NCI-H2196 treated with DMSO at 0.1 percent for 48 hours (cell line): ENCODE results near the gene ARHGEF18.
"Not testable (repeated sequence)": the region's sequence is repeated elsewhere in the genome, so short reads cannot be mapped to it uniquely, and the experiment has no call there.

Experiments used
- DNase-seq: peaks from one replicate; lab custom pipeline; 2025; ENCODE audit not compliant: unreplicated experiment; lab: John Stamatoyannopoulos, UW

The ARHGEF18 gene

DNA sequence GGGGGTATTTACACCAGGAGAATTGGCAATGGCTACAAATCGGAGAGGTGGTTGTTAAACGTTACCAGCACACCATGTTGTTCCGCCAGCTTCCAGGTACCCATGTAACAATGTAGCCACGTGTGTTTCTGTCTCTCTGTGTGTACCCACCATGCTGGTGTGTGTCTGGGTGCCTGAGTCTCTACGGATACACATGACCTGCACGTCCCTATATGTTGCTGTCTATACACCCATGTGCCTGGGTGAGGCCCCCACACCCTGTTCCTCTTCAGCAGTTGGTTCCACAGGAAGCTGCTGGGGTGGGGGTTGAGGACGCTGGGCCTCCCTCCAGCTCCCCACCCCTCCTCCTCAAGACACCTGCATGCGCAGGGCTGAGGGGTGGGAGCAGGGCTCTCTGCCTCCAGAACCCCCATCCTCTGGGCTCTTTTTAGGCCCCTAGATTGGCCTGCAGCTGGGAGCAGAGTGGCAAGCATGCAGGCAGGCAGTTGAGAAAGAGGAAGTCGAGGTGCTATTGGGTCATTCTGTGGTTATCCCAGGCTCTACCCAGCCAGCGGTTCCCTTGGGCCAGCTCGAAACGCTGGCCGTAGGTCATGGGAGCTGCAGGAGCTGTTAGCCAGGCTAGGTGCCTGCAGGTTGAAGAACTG is at the start of gene ARHGEF18:
ARHGEF18 (plus strand) TSS at position 351 of the 644 bp plus-strand sequence. CDS start 13,954 bp downstream, outside the sequence.
- DNase-seq = no peak

DNA sequence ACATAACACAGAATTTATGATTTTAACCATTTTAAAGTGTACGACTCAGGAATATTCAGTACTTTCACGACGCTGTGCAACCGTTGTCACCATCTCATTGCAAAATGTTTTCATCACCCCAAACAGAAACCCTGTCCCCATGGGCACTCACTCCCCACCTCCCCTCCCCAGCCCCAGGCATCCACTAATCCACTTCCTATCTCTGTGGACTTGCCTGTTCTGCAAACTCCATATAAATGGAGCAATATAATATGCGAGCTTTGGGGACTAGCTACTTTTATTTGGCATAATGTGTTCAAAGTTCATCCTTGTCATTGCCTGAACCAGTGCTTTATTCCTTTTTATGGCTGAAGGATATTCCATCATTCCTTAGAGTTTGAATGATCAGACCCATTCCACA is 47.2 kb upstream of the ARHGEF18 start:
- no peak for DNase-seq

DNA sequence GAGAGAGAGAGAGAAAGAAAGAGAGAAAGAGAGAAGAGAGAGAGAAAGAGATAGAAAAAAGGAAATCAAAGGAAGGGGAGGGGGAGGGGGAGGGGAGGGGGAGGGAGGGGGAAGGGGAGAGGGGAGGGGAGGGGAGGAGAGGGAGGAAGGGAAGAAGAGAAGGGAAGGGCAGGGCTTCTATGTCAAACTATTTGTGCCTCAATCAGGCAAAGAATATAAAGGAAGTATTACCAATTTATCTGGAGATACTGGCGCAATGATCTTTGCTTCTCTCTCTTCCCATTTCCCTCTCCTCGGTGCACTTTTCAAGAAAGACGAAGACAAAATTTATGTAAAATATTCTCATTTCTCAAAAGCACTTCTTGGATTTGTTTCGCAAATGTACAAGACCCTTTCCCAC is 45.3 kb upstream of the ARHGEF18 start:
- DNase-seq = no peak

DNA sequence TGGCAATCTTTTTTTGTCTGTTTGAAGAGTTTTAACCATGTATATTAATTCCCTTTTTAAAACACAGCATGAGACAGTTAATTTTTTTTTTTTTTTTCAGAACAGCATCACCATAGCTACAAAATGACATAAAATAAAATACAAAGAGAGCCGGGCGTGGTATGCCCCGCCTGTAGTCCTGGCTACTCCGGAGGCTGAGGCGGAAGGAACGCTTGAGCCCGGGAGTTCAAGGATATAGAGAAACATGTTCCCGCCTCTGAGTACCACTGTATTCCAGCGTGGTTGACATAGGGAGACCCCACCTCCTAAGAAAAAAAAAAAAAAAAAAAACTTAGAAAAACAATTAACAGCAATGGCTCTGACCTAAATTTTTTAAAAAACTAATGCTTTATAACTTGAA is 44.5 kb upstream of the ARHGEF18 start:
- no peak for DNase-seq

DNA sequence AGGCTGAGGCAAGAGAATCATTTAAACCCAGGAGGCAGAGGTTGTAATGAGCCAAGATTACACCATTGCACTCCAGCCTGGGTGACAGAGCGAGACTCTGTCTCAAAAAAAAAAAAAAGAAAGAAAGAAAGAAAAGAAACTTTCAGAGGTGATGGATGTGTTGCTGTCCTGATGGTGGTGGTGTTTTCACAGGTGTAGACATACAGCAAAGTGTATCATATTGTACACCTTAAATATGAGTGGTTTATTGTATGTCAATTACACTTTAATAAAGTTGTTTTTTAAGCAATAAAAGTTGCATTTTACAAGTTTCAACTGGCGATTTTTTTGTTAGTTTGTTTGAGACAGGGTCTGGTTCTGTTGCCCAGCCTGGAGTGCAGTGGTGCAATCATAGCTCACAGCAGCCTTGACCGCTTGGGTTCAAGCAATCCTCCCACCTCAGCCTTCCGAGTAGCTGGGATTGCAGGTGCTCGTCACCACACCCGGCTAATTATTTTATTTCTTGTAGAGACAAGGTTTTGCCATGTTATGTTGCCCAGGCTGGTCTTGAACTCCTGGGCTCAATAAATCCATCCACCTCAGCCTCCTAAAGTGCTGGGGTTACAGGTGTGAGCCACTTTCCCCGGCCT is 41.0 kb upstream of the ARHGEF18 start:
- no peak for DNase-seq

DNA sequence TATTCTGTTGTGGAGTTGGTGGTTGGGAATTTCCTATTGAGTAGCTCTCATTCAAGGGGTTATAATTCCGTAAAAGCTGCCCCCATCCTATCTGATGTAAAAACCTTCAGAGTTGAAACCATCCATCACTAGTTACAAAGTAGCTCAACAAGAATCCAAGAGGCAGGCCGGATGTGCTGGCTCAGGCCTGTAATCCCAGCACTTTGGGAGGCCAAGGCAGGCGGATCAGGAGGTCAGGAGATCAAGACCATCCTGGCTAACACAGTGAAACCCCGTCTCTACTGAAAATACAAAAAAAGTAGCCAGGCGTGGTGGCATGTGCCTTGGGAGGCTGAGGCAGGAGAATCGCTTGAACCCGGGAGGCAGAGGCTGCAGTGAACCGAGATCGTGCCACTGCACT is 40.4 kb upstream of the ARHGEF18 start:
- not testable (repeated sequence) for DNase-seq

DNA sequence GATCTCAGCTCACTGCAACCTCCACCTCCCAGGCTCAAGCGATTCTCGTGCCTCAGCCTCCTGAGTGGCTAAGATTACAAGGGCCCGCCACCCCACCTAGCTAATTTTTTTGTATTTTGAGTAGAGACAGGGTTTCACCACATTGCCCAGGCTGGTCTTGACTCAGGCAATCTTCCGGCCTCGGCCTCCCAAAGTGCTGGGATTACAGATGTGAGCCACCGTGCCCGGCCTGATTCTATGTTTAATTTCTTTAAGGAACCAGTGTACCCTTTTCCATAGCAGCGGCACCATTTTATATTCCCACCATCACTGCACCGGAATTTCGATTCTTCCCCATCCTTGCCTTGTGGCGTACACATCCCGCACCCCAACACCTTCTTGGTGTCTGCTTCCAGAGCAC is 36.8 kb upstream of the ARHGEF18 start:
- DNase-seq = no peak

DNA sequence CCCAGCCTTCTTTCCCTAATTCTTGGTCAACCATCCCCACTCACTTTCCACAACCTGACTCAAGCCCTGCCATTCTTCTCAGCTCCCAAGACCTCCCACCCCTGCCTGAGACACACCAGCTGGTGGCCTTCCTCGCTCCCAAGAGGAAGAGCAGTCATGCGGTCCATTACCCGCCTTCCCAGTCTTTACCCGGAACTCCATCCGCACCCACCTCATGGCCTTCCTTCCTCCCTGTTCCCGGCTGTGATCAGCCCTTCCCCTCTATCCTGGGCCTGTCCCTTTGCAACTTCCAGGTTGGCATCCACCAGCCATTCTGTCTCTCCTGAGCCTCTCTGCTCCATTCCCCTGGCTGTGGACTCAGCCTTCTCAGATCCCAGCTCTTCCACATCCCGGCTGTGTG is 35.9 kb upstream of the ARHGEF18 start:
- DNase-seq = no peak

DNA sequence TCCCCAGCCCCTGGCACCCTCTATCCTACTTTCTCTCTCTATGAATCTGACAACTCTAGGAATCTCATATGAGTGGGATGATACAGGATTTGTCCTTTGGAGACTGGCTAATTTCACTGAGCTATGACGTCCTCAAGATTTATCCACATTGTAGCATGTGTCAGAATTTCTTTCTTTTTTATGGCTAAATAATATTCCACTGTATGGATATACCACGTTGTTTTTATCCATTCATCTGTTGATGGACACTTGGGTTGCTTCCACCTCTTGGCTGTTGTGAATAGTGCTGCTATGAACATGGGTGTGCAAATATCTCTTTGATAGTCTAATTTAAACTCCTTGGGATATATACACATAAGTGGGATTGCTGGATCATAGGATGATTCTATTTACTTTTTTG is 30.6 kb upstream of the ARHGEF18 start:
- no peak for DNase-seq

DNA sequence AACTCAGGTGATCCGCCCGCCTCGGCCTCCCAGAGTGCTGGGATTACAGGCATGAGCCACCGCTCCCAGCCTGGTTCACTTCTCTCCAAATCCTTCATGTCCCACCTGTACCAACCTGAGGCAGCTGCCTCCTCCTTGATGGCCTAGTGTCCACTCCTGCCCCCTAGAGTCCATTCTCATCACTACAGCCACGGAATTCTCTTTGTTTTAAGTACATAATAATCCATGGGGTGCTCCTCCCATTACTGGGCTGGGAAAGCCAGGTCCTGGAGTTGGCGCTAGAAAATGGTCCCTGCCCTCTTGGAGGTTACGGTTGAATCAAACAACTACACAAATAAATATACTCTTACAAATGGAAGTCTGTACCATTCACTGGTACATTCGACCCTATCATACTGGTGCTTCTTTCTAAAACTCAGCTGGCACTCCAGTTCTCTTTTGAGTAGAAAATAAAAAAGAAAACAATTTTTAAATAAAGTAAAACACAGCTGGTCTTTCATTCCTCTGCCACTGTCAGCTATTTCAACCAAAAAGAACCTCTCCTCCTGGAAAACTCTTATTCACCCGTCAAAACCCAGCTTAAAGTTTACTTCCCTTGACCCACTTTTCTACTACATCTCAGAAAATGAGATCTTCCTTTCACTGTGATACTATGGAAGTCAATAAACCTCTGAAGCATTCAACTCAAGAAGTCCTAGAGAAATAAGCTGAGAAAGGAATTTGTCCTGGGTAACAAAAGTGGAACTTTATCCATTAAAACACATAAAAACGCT is 22.4 kb upstream of the ARHGEF18 start:
- DNase-seq = no peak

DNA sequence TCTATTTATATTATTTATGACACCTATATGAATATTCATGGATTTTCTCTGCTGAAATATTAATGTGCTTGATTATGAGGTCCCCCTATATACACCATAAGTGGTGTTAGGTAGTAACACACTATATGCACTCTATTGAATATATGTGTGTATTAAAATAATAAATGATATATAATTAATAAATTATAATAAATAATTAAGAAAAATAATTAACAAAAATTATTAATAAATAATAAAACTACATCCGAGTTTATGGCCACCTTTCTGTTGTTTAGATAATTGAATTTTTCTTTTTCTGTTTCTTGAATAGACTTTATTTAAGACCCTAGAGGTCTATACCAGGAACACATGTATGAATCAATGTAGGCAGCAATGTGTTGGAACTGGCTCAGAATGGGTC is 20.9 kb upstream of the ARHGEF18 start:
- DNase-seq = no peak

DNA sequence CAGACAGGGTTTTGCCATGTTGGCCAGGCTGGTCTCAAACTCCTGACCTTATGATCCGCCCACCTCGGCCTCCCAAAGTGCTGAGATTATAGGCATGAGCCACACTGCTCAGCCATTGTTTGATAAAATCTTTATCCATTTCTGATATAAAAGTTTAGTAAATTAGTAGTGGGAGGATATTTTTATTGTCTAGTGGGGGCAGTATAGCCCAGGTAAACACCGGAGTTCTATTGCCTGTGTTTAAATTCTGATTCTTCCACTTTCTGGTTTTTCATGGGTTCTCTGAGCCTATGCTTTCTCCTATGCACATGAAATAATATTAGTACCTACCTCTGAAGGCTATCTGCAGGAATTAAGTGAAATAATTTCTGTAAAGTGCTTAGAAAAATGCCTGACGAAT is 20.1 kb upstream of the ARHGEF18 start:
- no peak for DNase-seq

DNA sequence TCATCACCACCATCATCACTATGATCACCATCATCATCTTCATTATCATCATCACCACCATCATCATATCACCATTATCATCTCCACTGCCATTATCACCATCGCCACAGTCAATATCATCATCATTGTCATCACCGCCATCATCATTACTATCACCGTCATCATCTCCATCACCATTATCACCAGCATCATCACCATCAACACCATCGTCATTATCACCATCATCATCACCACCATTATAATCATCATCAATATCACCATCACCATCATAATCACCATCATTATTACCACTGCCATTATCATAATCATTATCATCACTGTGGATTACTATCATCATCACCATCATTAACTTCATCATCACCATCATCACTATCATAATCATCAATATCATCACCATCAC is 17.3 kb upstream of the ARHGEF18 start:
- no peak for DNase-seq

DNA sequence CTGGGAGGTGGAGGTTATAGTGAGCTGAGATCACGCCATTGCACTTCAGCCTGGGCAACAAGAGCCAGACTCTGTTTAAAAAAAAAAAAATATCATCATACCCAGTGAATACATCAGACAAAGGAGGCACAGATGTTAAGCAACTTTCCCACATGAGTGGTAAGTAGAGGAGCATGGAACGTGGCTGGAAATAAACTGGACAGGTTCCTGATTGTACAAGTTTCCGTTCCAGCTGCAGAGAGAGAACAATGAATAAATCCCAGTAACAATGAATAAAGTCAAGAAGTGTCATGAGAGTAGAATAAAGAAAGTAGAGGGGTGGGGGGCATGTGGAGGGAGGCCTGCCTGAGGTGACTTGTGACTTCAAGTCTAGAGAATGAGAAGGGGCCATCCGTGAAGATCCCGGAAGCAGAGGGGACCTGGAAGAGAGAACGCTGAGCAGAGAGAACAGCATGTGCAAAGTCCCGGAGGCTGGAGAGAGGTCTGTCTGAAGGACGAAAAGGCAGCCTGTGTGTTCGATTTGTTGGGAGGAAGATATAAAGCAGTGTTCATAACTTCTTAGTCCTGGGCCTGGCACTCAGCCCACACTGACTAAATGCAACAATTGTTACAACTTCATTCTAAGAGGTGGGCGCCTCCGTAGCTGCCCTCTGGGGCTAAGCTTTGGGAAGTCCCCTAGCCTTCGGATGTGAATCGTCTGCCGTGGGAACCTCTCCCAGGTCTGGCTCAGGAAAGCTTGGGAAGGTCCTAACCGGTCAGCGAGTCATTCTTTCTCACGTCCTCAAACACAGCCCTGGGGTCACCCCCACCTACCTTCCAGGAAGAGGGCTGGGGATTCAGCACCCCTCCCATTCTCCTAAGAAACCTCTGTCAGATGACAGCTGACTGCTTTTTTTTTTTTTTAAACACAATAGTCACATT is 15.3 kb upstream of the ARHGEF18 start:
- DNase-seq = no peak

DNA sequence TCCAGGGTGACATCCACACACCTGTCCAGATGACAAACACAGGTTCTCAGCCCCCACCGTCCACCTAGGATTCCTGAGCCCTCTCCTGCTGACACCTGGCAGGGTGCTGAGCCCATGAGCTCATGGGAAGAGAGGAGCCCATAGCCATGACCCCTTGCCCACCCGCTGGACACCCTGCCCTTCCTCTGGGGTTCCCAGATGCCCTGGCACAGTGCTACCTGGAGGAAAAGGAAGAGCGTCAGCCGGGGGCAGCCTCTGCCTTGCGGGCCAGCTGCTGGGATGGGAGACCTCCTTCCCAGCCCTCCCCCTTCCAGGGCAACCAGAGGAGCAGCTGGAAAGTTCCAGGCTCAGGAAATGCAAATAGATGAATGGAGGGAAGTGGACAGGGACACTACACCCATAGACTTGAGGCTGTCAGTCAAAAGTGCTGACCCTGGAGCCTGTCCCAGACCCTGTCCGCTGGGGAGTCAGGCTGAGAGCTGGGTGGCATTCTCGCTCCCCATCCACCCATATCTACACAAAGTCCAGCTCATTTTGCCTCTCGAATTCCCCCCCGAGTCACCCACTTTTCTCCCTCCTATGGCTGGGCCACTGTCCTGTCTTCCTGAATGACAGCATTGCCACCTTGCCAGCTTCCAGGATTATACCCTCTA is 12.3 kb upstream of the ARHGEF18 start:
- DNase-seq = no peak

DNA sequence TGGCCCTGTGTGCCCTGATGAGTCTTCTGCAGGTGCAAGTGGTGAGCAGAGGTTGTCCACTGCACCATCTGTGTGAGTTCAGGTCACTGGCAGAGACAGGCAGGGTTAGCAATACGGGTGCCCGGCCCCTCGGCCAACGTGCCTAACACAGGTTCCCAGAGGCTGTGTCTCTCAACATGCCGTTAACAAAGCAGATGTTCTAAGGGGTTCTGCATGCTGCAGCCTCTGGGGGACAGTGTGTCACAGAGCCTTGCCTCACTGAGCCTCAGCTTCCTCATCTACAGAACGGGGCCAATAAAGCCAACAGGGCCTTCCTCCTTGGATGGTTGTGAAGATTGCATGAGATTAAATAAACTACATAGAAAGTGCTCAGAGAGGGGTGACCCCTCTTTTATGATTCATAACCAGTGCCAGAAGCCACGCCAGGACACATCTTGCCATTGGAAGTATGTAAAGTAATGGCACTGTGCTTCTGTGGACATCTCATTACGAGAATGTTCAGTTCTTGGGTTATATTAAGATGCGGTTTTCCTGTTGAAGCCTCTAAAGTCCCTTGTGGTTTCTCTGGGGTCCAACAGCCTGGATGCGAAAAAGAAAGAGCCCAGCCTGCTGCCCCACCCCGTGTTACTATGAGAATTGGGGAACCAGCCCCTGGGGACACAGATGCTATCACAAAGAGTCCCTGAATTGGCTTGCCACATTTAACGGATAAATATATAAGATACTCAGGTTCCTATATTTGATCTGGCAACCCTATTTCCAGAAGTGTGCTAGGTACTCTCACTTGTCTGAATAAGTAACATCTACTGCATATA is 11.2 kb upstream of the ARHGEF18 start:
- DNase-seq = no peak

DNA sequence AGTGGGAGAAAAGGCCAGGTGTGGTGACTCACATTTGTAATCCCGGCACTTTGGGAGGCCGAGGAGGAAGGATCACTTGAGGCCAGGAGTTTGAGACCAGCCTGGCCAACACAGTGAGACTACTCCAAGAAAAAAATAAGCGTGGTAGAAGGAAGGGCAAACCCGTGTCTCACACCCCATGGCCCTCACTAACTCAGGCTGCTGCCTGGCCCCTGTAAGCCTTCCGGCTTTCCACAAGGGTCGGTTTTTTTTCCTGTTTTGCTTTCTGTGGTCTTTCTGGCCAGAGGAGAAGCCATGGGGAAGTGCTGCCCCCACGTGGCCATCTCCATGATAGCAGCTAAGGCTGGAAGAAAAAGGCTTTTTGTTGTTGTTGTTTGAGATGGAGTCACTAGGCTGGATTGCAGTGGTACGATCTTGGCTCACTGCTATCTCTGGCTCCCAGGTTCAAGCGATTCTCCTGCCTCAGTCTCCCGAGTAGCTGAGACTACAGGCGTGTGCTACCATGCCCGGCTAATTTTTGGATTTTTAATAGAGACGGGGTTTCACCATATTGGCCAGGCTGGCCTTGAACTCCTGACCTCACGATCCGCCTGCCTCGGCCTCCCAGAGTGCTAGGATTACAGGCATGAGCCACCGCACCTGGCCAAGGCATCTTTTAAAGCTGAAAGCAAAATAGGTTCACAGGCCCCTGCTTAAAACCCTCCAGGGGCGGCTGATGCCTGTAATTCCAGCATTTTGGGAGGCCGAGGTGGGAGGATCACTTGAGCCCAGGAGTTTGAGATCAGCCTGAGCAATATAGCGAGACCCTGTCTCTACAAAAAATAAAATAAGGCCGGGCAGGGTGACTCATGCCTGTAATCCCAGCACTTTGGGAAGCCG is 7.5 kb upstream of the ARHGEF18 start:
- peak; percentile 41 for DNase-seq

DNA sequence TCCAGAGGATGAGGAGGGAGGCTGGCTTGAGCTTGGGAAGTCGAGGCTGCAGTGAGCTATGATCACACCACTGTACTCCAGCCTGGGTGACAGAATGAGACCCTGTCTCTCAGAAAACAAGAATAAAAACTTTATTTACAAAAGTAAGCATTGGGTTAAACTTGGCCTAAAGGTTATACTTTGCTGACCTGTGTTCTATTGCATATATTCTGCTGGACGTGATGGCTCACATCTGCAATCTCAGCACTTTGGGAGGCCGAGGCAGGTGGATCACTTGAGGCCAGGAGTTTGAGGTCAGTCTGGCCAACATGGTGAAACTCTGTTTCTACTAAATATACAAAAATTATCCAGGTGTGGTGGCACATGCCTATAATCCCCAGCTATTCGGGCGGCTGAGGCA is 6.6 kb upstream of the ARHGEF18 start:
- no peak for DNase-seq

DNA sequence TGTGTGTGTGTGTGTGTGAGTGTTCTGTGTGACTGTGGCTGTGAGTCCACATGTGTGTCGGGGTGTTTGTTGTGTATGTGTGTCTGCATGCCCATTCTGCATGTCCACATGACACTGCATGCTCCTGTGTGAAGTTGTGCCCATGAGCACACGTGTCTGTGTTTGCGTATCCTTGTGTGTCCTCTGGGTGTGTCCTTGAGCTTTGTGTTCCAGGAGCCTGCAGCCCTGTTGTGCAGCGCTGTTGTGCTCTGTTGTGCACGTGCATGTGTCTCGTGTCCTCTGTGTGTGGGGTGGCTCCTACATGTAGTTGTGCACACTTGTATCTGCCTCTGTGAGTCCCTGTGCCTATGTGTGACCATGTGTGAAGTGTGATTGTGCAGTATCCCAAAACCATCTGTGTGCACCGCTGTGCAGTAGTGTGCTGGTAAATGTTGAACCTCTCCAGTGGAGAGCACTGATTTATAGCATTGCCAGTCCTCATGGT is 2.2 kb upstream of the ARHGEF18 start:
- no peak for DNase-seq
